MCF 10A (cell line): ENCODE measurements around the gene ANKH. TPM values are rescaled to one million over a fixed set of nuclear protein-coding genes. Genes with fewer than 3 reads are reported as not detected.

ENCODE experiments used
- BruUV-seq: library from RNA; stranded (reverse); fragments of 400-500 nt; replicated peaks from 2 replicates; lab custom pipeline; 2021; lab: Mats Ljungman, UMichigan
- CTCF ChIA-PET: fragments of 300-600 bp; sonication (Branson Sonifier 250); formaldehyde crosslinking; extraction: SDS; loops from one replicate; lab custom pipeline; 2021; ENCODE audit warnings: antibody characterized with exemption, inconsistent platforms; lab: Yijun Ruan, JAX
- POLR2A ChIA-PET: fragments of 300-600, 350-650 bp; sonication (Branson Sonifier 250); formaldehyde crosslinking; extraction: SDS; loops from one replicate; lab custom pipeline; 2020; ENCODE audit warnings: antibody characterized with exemption, inconsistent platforms; lab: Yijun Ruan, JAX
- DNase-seq: peaks from one replicate; pipeline ENCODE4 v3.0.0-alpha.2; 2018; ENCODE audit not compliant: unreplicated experiment
- H3K27ac Mint-ChIP-seq: one replicate; pipeline ENCODE4 v1.8.0; 2022; ENCODE audit warnings: mild to moderate bottlenecking, low read depth, mixed read lengths; ENCODE audit not compliant: unreplicated experiment
- H3K27me3 Mint-ChIP-seq: one replicate; pipeline ENCODE4 v1.8.0; 2022; ENCODE audit warnings: mixed read lengths; ENCODE audit not compliant: insufficient read depth, unreplicated experiment
- H3K36me3 Mint-ChIP-seq: one replicate; pipeline ENCODE4 v1.8.0; 2022; ENCODE audit warnings: mild to moderate bottlenecking, moderate library complexity, mixed read lengths; ENCODE audit not compliant: insufficient read depth, unreplicated experiment
- H3K4me1 Mint-ChIP-seq: one replicate; pipeline ENCODE4 v1.8.0; 2022; ENCODE audit warnings: mixed read lengths; ENCODE audit not compliant: insufficient read depth, unreplicated experiment
- H3K4me3 Mint-ChIP-seq: one replicate; pipeline ENCODE4 v1.8.0; 2022; ENCODE audit warnings: mild to moderate bottlenecking, moderate library complexity, mixed read lengths; ENCODE audit not compliant: unreplicated experiment
- H3K9me3 Mint-ChIP-seq: one replicate; pipeline ENCODE4 v1.8.0; 2022; ENCODE audit warnings: mixed read lengths; ENCODE audit not compliant: unreplicated experiment
- CTCF ChIP-seq: fragments of 200-600 bp; IDR thresholded peaks from one replicate; pipeline ENCODE4 v1.8.0; 2022; ENCODE audit warnings: antibody characterized with exemption, mild to moderate bottlenecking; ENCODE audit not compliant: unreplicated experiment
- intact Hi-C: fragments of 100-400 bp; cut with micrococcal nuclease; formaldehyde crosslinking; loops from 2 replicates; pipeline ENCODE4 v1.14.1; 2022
- total RNA-seq: library from RNA; stranded (reverse); gene quantifications from 2 replicates; pipeline ENCODE4 v1.2.3, GENCODE V29; 2022

Gene ANKH
- total RNA-seq, 1 experiment from 2014 or later, result 65.7 TPM

- intact Hi-C loops, result no loop called here
- no TSS peak for BruUV-seq
- Mint-ChIP-seq H3K27me3 (no peaks in the 10 kb centered on the region), H3K4me3 (no peak overlapping the region), H3K36me3 (peaks cover 28% of the 10 kb centered on the region), H3K9me3 (no peaks in the 10 kb centered on the region), H3K27ac (no peak overlapping the region), H3K4me1 (no peaks in the 10 kb centered on the region)
- no peak for DNase-seq
- ChIA-PET POLR2A (no interaction called here), CTCF (no interaction called here)
- TF ChIP-seq CTCF, result no peak
Measured at GRCh38 chr5:14753947-14754346, 117.6 kb downstream of the ANKH start.

- TF ChIP-seq CTCF, result no peak
- H3K9me3 Mint-ChIP-seq, result no peaks in the 10 kb centered on the region
- H3K4me1 Mint-ChIP-seq, result no peaks in the 10 kb centered on the region
- peaks cover 28% of the 10 kb centered on the region for H3K36me3 Mint-ChIP-seq
- POLR2A ChIA-PET, result no interaction called here
- no peak overlapping the region for H3K4me3 Mint-ChIP-seq
- H3K27ac Mint-ChIP-seq, result no peak overlapping the region
- intact Hi-C loops, result no loop called here
- DNase-seq, result no peak
- no TSS peak for BruUV-seq
- CTCF ChIA-PET, result no interaction called here
- no peaks in the 10 kb centered on the region for H3K27me3 Mint-ChIP-seq
Measured at GRCh38 chr5:14753292-14753691, 118.3 kb downstream of the ANKH start.

- Mint-ChIP-seq H3K36me3 (peaks cover 26% of the 10 kb centered on the region), H3K4me3 (no peak overlapping the region), H3K9me3 (no peaks in the 10 kb centered on the region), H3K27me3 (no peaks in the 10 kb centered on the region), H3K27ac (no peak overlapping the region), H3K4me1 (no peaks in the 10 kb centered on the region)
- DNase-seq, result no peak
- no peak for TF ChIP-seq CTCF
- POLR2A ChIA-PET, result no interaction called here
- BruUV-seq, result no TSS peak
- intact Hi-C loops, result no loop called here
- CTCF ChIA-PET, result interaction anchor here (0.6 to 1.3 kb wide), 2 partner anchors 25 to 32 kb away, joined by 4 read pairs; no protein-coding TSS in a partner anchor
Measured at GRCh38 chr5:14752497-14753071, 119.0 kb downstream of the ANKH start.

GRCh38 chr5:14750712-14751111 lies 120.9 kb downstream of the ANKH start:
- POLR2A ChIA-PET, result no interaction called here
- Mint-ChIP-seq H3K4me1 (no peaks in the 10 kb centered on the region), H3K36me3 (peaks cover 34% of the 10 kb centered on the region), H3K27ac (no peak overlapping the region), H3K9me3 (no peaks in the 10 kb centered on the region), H3K27me3 (no peaks in the 10 kb centered on the region), H3K4me3 (no peak overlapping the region)
- intact Hi-C loops, result no loop called here
- CTCF ChIA-PET, result interaction anchor here (1.9 kb wide), 1 partner anchor 10 kb away, joined by 6 read pairs; no protein-coding TSS in a partner anchor
- BruUV-seq, result no TSS peak
- DNase-seq, result no peak
- no peak for TF ChIP-seq CTCF
